Progenitor cell of endocrine pancreas (in vitro differentiated cells): ENCODE measurements around the gene ADAMTS2. TPM values are rescaled to one million over a fixed set of nuclear protein-coding genes. Genes with fewer than 3 reads are reported as not detected.

Experiments
- DNase-seq: peaks from one replicate; pipeline ENCODE4 v3.0.0; 2021; ENCODE audit warnings: low spot score; ENCODE audit not compliant: unreplicated experiment
- H3K27ac Mint-ChIP-seq: 2 replicates; pipeline ENCODE4 v1.8.0; 2021; ENCODE audit warnings: mild to moderate bottlenecking, moderate library complexity, mixed read lengths
- H3K27me3 Mint-ChIP-seq: 2 replicates; pipeline ENCODE4 v1.8.0; 2021; ENCODE audit warnings: mixed read lengths
- H3K36me3 Mint-ChIP-seq: 2 replicates; pipeline ENCODE4 v1.8.0; 2022; ENCODE audit warnings: mixed read lengths; ENCODE audit not compliant: insufficient read depth
- H3K4me1 Mint-ChIP-seq: 2 replicates; pipeline ENCODE4 v1.8.0; 2021; ENCODE audit warnings: low read depth, mixed read lengths
- H3K4me3 Mint-ChIP-seq: 2 replicates; pipeline ENCODE4 v1.8.0; 2021; ENCODE audit warnings: low read depth, mild to moderate bottlenecking, moderate library complexity, mixed read lengths
- H3K9me3 Mint-ChIP-seq: 2 replicates; pipeline ENCODE4 v1.8.0; 2021; ENCODE audit warnings: low read depth, mixed read lengths
- CTCF ChIP-seq: fragments of 200-600 bp; sonication (generic); IDR thresholded peaks from one replicate; pipeline ENCODE4 v1.5.0; 2021; ENCODE audit warnings: antibody characterized with exemption, mild to moderate bottlenecking; ENCODE audit not compliant: unreplicated experiment
- total RNA-seq: library from RNA; stranded (reverse); gene quantifications from 2 replicates; pipeline ENCODE4 v1.2.1, GENCODE V29; 2021

Gene ADAMTS2
- total RNA-seq, 1 donor from 2014 or later = 2.5 TPM

GRCh38 chr5:179153341-179153901 lies 191.8 kb downstream of the ADAMTS2 start:
- Mint-ChIP-seq H3K27me3 (peaks cover 8% of the 10 kb centered on the region), H3K4me3 (no peak overlapping the region), H3K4me1 (no peaks in the 10 kb centered on the region), H3K27ac (no peak overlapping the region), H3K9me3 (no peaks in the 10 kb centered on the region), H3K36me3 (no peaks in the 10 kb centered on the region)
- DNase-seq = no peak
- no peak for TF ChIP-seq CTCF

- Mint-ChIP-seq H3K4me3 (no peak overlapping the region), H3K27ac (no peak overlapping the region), H3K36me3 (no peaks in the 10 kb centered on the region), H3K4me1 (no peaks in the 10 kb centered on the region), H3K9me3 (no peaks in the 10 kb centered on the region), H3K27me3 (peaks cover 12% of the 10 kb centered on the region)
- no peak for DNase-seq
- no peak for TF ChIP-seq CTCF
Measured at GRCh38 chr5:179152941-179153340, 192.3 kb downstream of the ADAMTS2 start.

- Mint-ChIP-seq H3K9me3 (no peaks in the 10 kb centered on the region), H3K27ac (no peak overlapping the region), H3K4me1 (no peaks in the 10 kb centered on the region), H3K4me3 (no peak overlapping the region), H3K36me3 (no peaks in the 10 kb centered on the region), H3K27me3 (peaks cover 15% of the 10 kb centered on the region)
- TF ChIP-seq CTCF = no peak
- no peak for DNase-seq
Measured at GRCh38 chr5:179152144-179152895, 192.9 kb downstream of the ADAMTS2 start.

DNA sequence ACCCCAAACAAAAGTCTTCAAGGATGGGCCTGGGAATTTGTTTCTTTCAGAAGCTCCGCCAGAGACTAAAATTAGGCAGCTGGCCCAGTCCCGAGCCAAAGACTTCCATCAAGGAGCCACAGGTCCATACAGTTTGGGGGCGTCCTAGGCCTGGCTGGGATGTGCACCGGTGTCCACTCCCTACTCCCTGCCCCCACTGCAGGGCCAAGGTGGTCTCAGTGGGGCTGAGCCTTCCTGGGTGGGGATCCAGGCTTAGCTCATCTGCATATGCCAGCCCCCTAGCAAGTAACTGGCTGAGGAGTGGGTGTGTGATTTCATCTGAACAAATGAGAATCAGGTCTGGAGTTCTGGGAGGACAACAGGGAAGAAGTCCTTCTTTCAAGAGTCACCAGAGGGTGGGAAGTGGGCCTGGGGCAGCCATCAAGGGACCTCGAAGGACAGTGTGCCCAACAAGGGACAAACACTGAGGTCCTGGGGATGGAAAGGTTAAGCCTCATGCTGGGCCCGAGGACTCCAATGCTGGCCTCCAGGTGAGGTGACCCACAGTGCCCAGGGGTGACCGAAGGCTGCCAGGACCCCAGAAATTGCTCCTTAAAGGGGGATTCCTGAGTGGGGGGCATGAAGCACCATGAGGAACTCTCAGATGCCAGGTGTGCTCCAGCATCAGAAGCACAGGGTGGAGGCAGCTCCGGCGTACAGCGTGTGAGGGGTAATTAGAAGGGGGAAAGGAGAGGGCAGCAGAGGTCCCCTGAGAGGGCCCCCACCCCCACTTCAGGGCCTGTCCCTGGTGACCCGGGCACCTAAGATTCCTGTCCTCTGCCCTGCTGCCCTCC lies 193.8 kb downstream of the ADAMTS2 start:
- no peak for DNase-seq
- H3K4me1 Mint-ChIP-seq = no peaks in the 10 kb centered on the region
- TF ChIP-seq CTCF = no peak
- no peaks in the 10 kb centered on the region for H3K36me3 Mint-ChIP-seq
- no peaks in the 10 kb centered on the region for H3K9me3 Mint-ChIP-seq
- H3K4me3 Mint-ChIP-seq = no peak overlapping the region
- H3K27me3 Mint-ChIP-seq = peaks cover 15% of the 10 kb centered on the region
- H3K27ac Mint-ChIP-seq = no peak overlapping the region

DNA sequence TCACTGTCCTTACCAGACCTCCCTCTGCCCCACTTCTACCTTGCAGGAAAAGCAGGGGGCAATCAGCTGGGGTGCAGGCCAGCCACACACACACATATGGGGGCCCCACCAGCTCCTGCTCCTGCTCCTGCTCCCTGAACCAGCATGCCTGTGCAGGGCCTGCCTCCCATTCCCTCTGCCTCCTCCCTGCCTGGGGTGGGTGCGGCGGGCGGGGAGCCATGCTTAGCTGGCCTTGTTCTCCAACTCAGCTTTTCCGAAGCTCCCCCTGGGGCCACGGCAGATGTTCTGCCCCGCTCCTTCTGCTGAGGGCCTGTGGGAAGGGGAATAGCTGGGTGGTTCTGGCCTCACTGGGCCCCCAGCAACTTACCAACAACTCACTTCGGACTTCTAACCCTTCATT lies 195.2 kb downstream of the ADAMTS2 start:
- Mint-ChIP-seq H3K4me3 (no peak overlapping the region), H3K4me1 (no peaks in the 10 kb centered on the region), H3K36me3 (no peaks in the 10 kb centered on the region), H3K9me3 (no peaks in the 10 kb centered on the region), H3K27me3 (peaks cover 19% of the 10 kb centered on the region), H3K27ac (no peak overlapping the region)
- TF ChIP-seq CTCF = no peak
- no peak for DNase-seq
